CD4-positive, alpha-beta T cell treated with Interleukin-4 for 4 hours (primary cell): ENCODE measurements around the gene CCNYL1.
"Not testable (repeated sequence)": the region's sequence is repeated elsewhere in the genome, so short reads cannot be mapped to it uniquely, and the experiment has no call there.

Source experiments
- DNase-seq: peaks from one replicate; pipeline ENCODE4 v3.0.0-alpha.2; 2020

CCNYL1 gene

GRCh38 chr2:207710814-207711740, at the start of gene CCNYL1:
CCNYL1 (plus strand) TSS chr2:207711640; CDS start chr2:207711897, 257 bp downstream.
- DNase-seq, result peak; percentile 98

GRCh38 chr2:207662203-207662602, 49.2 kb upstream of the CCNYL1 start:
- DNase-seq, result peak; percentile 2

GRCh38 chr2:207663870-207664545, 47.4 kb upstream of the CCNYL1 start:
- no peak for DNase-seq

- DNase-seq, result no peak
Measured at GRCh38 chr2:207670887-207671286, 40.6 kb upstream of the CCNYL1 start.

- DNase-seq, result no peak
Measured at GRCh38 chr2:207673431-207673830, 38.0 kb upstream of the CCNYL1 start.

GRCh38 chr2:207674266-207674774, 37.1 kb upstream of the CCNYL1 start:
- no peak for DNase-seq

- no peak for DNase-seq
Measured at GRCh38 chr2:207674826-207675225, 36.6 kb upstream of the CCNYL1 start.

GRCh38 chr2:207676827-207677354, 34.5 kb upstream of the CCNYL1 start:
- DNase-seq, result no peak

- DNase-seq, result no peak
Measured at GRCh38 chr2:207681431-207681830, 30.0 kb upstream of the CCNYL1 start.

GRCh38 chr2:207682557-207682956, 28.9 kb upstream of the CCNYL1 start:
- DNase-seq, result no peak

GRCh38 chr2:207683438-207683837, 28.0 kb upstream of the CCNYL1 start:
- DNase-seq, result no peak

GRCh38 chr2:207683879-207684627, 27.4 kb upstream of the CCNYL1 start:
- DNase-seq, result no peak

GRCh38 chr2:207686812-207687211, 24.6 kb upstream of the CCNYL1 start:
- DNase-seq, result no peak

GRCh38 chr2:207688597-207688996, 22.8 kb upstream of the CCNYL1 start:
- DNase-seq, result no peak

- DNase-seq, result not testable (repeated sequence)
Measured at GRCh38 chr2:207690845-207691461, 20.5 kb upstream of the CCNYL1 start.

- DNase-seq, result peak; percentile 47
Measured at GRCh38 chr2:207692206-207693065, 19.0 kb upstream of the CCNYL1 start.

- DNase-seq, result no peak
Measured at GRCh38 chr2:207693641-207694249, 17.7 kb upstream of the CCNYL1 start.

GRCh38 chr2:207694811-207695281, 16.6 kb upstream of the CCNYL1 start:
- no peak for DNase-seq

- DNase-seq, result no peak
Measured at GRCh38 chr2:207695293-207695692, 16.1 kb upstream of the CCNYL1 start.

- DNase-seq, result not testable (repeated sequence)
Measured at GRCh38 chr2:207696911-207697310, 14.5 kb upstream of the CCNYL1 start.

- no peak for DNase-seq
Measured at GRCh38 chr2:207697411-207697810, 14.0 kb upstream of the CCNYL1 start.
